ENCODE results near the gene DUSP15. TPM values are rescaled to one million over a fixed set of nuclear protein-coding genes. Genes with fewer than 3 reads are reported as not detected.

DUSP15 gene
- total RNA-seq, 1 donor from 2014 or later = 0.80 TPM

GRCh38 chr20:31915491-31916280 is 45.4 kb upstream of the DUSP15 start:
- H3K9me3 ChIP-seq = no peaks in the 10 kb centered on the region
- H3K36me3 ChIP-seq = no peaks in the 10 kb centered on the region
- H3K27ac ChIP-seq = no peak overlapping the region
- H3K4me3 ChIP-seq = no peak overlapping the region
- ATAC-seq (no peak), DNase-seq (no peak)
- intact Hi-C loops (cut with DNase I) = no loop called here
- no peak for TF ChIP-seq CTCF (IDR thresholded peaks at IDR 0.05)
- H3K4me1 ChIP-seq = no peaks in the 10 kb centered on the region
- peaks cover 10% of the 10 kb centered on the region for H3K27me3 ChIP-seq (ENCODE audit: low read depth)

- ATAC-seq (no peak), DNase-seq (no peak)
- Histone ChIP-seq H3K9me3 (no peaks in the 10 kb centered on the region), H3K27ac (no peak overlapping the region), H3K27me3 (ENCODE audit: low read depth) (peaks cover 2% of the 10 kb centered on the region), H3K36me3 (no peaks in the 10 kb centered on the region), H3K4me1 (no peaks in the 10 kb centered on the region), H3K4me3 (no peak overlapping the region)
- no peak for TF ChIP-seq CTCF (IDR thresholded peaks at IDR 0.05)
- intact Hi-C loops (cut with DNase I) = no loop called here
Observed at GRCh38 chr20:31914170-31914569, 43.8 kb upstream of the DUSP15 start.

GRCh38 chr20:31913431-31914157 is 43.3 kb upstream of the DUSP15 start:
- DNase-seq = no peak
- Histone ChIP-seq H3K9me3 (no peaks in the 10 kb centered on the region), H3K4me3 (no peak overlapping the region), H3K27ac (no peak overlapping the region), H3K27me3 (ENCODE audit: low read depth) (no peaks in the 10 kb centered on the region), H3K36me3 (no peaks in the 10 kb centered on the region), H3K4me1 (no peaks in the 10 kb centered on the region)
- no peak for ATAC-seq
- intact Hi-C loops (cut with DNase I) = no loop called here
- no peak for TF ChIP-seq CTCF (IDR thresholded peaks at IDR 0.05)

GRCh38 chr20:31910071-31910803 is 39.9 kb upstream of the DUSP15 start:
- no peak for TF ChIP-seq CTCF (IDR thresholded peaks at IDR 0.05)
- ATAC-seq (no peak), DNase-seq (no peak)
- intact Hi-C loops (cut with DNase I) = no loop called here
- Histone ChIP-seq H3K27ac (no peak overlapping the region), H3K36me3 (no peaks in the 10 kb centered on the region), H3K4me1 (no peaks in the 10 kb centered on the region), H3K4me3 (no peak overlapping the region), H3K9me3 (no peaks in the 10 kb centered on the region), H3K27me3 (ENCODE audit: low read depth) (no peaks in the 10 kb centered on the region)

- no peaks in the 10 kb centered on the region for H3K4me1 ChIP-seq
- no peak for TF ChIP-seq CTCF (IDR thresholded peaks at IDR 0.05)
- H3K36me3 ChIP-seq = no peaks in the 10 kb centered on the region
- no peak overlapping the region for H3K4me3 ChIP-seq
- no peak overlapping the region for H3K27ac ChIP-seq
- ATAC-seq (no peak), DNase-seq (no peak)
- no peaks in the 10 kb centered on the region for H3K27me3 ChIP-seq (ENCODE audit: low read depth)
- no peaks in the 10 kb centered on the region for H3K9me3 ChIP-seq
- intact Hi-C loops (cut with DNase I) = no loop called here
Observed at GRCh38 chr20:31909253-31910070, 39.1 kb upstream of the DUSP15 start.
